ENCODE results near the gene CLASP2. TPM values are rescaled to one million over a fixed set of nuclear protein-coding genes. Genes with fewer than 3 reads are reported as not detected.

The CLASP2 gene
- total and polyA plus RNA-seq, 2 of the 4 experiments (the other 2 are of a cell fraction) = 11.9 to 49.1 TPM

- no peak overlapping the region for H2BK20ac ChIP-seq (ENCODE audit: low read depth, low read length)
- peaks cover 2% of the 10 kb centered on the region; the same call in 1 of the 2 replicates for H3K4me1 ChIP-seq (ENCODE audit: control insufficient read depth, insufficient read depth, low read length)
- H3K79me1 ChIP-seq (ENCODE audit: low read depth in 1 of 2, low read length in 2 of 2) = peaks cover 11 to 13% of the 10 kb centered on the region in 2 experiments; a peak in 2 of 4 replicates
- no peak for DNase-seq
- POLR2A ChIA-PET (ENCODE audit: unreplicated experiment) = no interaction called here
- no peak overlapping the region for H3K18ac ChIP-seq (ENCODE audit: low read depth, low read length)
- H3K27ac ChIP-seq (ENCODE audit: insufficient read depth, low read length) = no peak overlapping the region
- no peak overlapping the region for H2BK120ac ChIP-seq (ENCODE audit: low read depth, low read length)
- no peak overlapping the region for H4K91ac ChIP-seq (ENCODE audit: insufficient read depth, low read depth, low read length)
- H3K9me1 ChIP-seq (ENCODE audit: insufficient read depth, low read length) = peaks cover 3% of the 10 kb centered on the region; the same call in 1 of the 2 replicates
- intact Hi-C loops (cut with micrococcal nuclease) = no loop called here
- no peak overlapping the region for H3K4me3 ChIP-seq (ENCODE audit: insufficient read depth, low read depth, low read length)
- H3K4ac ChIP-seq (ENCODE audit: low read depth, low read length) = no peak overlapping the region
- no peak overlapping the region for H2AFZ ChIP-seq (replicated peaks; ENCODE audit: low read length, poor library complexity)
- WGBS, 2 experiments (ENCODE audit: extremely low coverage in 2 of 2, insufficient read length in 1 of 2) = no CpG with 5 or more reads among the region's 1 CpG
- TF ChIP-seq POLR2A (IDR thresholded peaks at IDR 0.05; ENCODE audit: low read depth, low read length) = no peak
- TF ChIP-seq RAD21 (IDR thresholded peaks at IDR 0.05; ENCODE audit: low read length) = no peak
- no peak for TF ChIP-seq RFX5 (IDR thresholded peaks at IDR 0.05; ENCODE audit: low read depth, low read length)
- no peak overlapping the region for H4K5ac ChIP-seq (ENCODE audit: low read depth, low read length)
- no peak overlapping the region for H3K9ac ChIP-seq (ENCODE audit: low read depth, low read length)
- ATAC-seq (ENCODE audit: low read depth) = no peak
- H2AK9ac ChIP-seq (replicated peaks; ENCODE audit: low read depth, low read length, poor library complexity) = no peak overlapping the region
- no peak overlapping the region for H3K23ac ChIP-seq (ENCODE audit: low read depth, low read length)
- no peak overlapping the region for H2BK15ac ChIP-seq (ENCODE audit: low read depth, low read length)
- no peak overlapping the region for H2BK5ac ChIP-seq (ENCODE audit: low read depth, low read length, poor library complexity, severe bottlenecking)
- H4K20me1 ChIP-seq (ENCODE audit: insufficient read depth, low read length) = no peaks in the 10 kb centered on the region
- no peak overlapping the region for H2AK5ac ChIP-seq (ENCODE audit: low read depth, low read length)
- H4K8ac ChIP-seq (ENCODE audit: low read depth in 2 of 2, low read length in 2 of 2) = no peak overlapping the region
- no peaks in the 10 kb centered on the region for H3K9me3 ChIP-seq (ENCODE audit: control insufficient read depth, insufficient read depth, low read length)
- no peaks in the 10 kb centered on the region for H3K27me3 ChIP-seq (ENCODE audit: control insufficient read depth, insufficient read depth, low read length)
- no peak overlapping the region for H3K14ac ChIP-seq (replicated peaks; ENCODE audit: low read depth, low read length)
- in situ Hi-C loops (cut with MboI; ENCODE audit: low sequenced_read_pairs) = no loop called here
- no peak overlapping the region for H3K56ac ChIP-seq (ENCODE audit: extremely low read depth, insufficient read depth, low read length)
- H3K36me3 ChIP-seq (ENCODE audit: control insufficient read depth, insufficient read depth, low read length) = no peaks in the 10 kb centered on the region
- no peak overlapping the region for H3K4me2 ChIP-seq (ENCODE audit: low read depth, low read length)
- CTCF ChIA-PET = interaction anchor here (1.0 kb wide), 1 partner anchor 12 kb away, joined by 4 read pairs; no protein-coding TSS in a partner anchor
- BruUV-seq (replicated peaks) = no TSS peak
- dilution Hi-C loops (cut with HindIII; ENCODE audit: low sequenced_read_pairs, unreplicated experiment) = no loop called here
Observed at GRCh38 chr3:33646406-33646805, 71.6 kb downstream of the CLASP2 start.

Measured in IMR-90 (cell line).